Type B pancreatic cell (in vitro differentiated cells): ENCODE results near the gene PKIG. TPM values are rescaled to one million over a fixed set of nuclear protein-coding genes. Genes with fewer than 3 reads are reported as not detected.

Source experiments
- DNase-seq: peaks from one replicate; pipeline ENCODE4 v3.0.0; 2021; ENCODE audit warnings: mixed read lengths; ENCODE audit not compliant: unreplicated experiment; ENCODE audit errors: extremely low spot score
- H3K27ac Mint-ChIP-seq: 2 replicates; pipeline ENCODE4 v1.8.0; 2021; ENCODE audit warnings: mild to moderate bottlenecking, mixed read lengths
- H3K27me3 Mint-ChIP-seq: 2 replicates; pipeline ENCODE4 v1.8.0; 2021; ENCODE audit warnings: mixed read lengths
- H3K36me3 Mint-ChIP-seq: 2 replicates; pipeline ENCODE4 v1.8.0; 2021; ENCODE audit warnings: mixed read lengths
- H3K4me1 Mint-ChIP-seq: one replicate; pipeline ENCODE4 v1.8.0; 2021; ENCODE audit warnings: mixed read lengths; ENCODE audit not compliant: unreplicated experiment
- H3K4me3 Mint-ChIP-seq: 2 replicates; pipeline ENCODE4 v1.8.0; 2021; ENCODE audit warnings: mild to moderate bottlenecking, mixed read lengths
- H3K9me3 Mint-ChIP-seq: 2 replicates; pipeline ENCODE4 v1.8.0; 2021; ENCODE audit warnings: mixed read lengths
- total RNA-seq: library from RNA; stranded (reverse); gene quantifications from 2 replicates; pipeline ENCODE4 v1.2.1, GENCODE V29; 2021; ENCODE audit warnings: low replicate concordance
- TF ChIP-seq, protein P1 (sequence below): fragments of 200-600 bp; sonication (generic); conservative IDR thresholded peaks from 2 replicates; pipeline ENCODE4 v1.5.0; 2021; ENCODE audit warnings: antibody characterized with exemption, mild to moderate bottlenecking

Gene PKIG
- total RNA-seq, 1 donor from 2014 or later: 24.3 TPM

DNA sequence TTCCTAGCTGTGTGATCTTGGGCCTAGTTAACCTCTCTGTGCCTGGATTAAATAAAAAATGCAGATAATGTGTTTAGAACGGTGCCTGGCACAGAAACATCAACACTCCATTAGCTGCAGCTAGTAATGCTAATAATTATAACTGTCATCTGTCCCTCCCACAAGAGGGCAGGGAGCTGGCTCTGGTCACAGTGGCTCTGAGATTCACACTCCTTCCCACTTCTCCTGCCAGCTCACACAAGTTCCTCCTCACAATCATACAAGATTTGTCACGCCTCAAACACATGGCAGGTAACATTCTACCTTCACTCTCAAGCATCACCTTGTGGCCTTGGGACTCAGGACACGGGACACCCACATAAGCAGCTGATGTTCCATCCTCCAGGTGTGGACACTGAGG lies 66.7 kb downstream of the PKIG start:
- TF ChIP-seq, protein P1, sequence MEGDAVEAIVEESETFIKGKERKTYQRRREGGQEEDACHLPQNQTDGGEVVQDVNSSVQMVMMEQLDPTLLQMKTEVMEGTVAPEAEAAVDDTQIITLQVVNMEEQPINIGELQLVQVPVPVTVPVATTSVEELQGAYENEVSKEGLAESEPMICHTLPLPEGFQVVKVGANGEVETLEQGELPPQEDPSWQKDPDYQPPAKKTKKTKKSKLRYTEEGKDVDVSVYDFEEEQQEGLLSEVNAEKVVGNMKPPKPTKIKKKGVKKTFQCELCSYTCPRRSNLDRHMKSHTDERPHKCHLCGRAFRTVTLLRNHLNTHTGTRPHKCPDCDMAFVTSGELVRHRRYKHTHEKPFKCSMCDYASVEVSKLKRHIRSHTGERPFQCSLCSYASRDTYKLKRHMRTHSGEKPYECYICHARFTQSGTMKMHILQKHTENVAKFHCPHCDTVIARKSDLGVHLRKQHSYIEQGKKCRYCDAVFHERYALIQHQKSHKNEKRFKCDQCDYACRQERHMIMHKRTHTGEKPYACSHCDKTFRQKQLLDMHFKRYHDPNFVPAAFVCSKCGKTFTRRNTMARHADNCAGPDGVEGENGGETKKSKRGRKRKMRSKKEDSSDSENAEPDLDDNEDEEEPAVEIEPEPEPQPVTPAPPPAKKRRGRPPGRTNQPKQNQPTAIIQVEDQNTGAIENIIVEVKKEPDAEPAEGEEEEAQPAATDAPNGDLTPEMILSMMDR: no peak
- peaks cover 17% of the 10 kb centered on the region for H3K27me3 Mint-ChIP-seq
- H3K4me3 Mint-ChIP-seq: peak overlapping the region; percentile 45
- no peaks in the 10 kb centered on the region for H3K9me3 Mint-ChIP-seq
- H3K27ac Mint-ChIP-seq: no peak overlapping the region
- no peak for DNase-seq
- peaks cover 17% of the 10 kb centered on the region for H3K4me1 Mint-ChIP-seq
- H3K36me3 Mint-ChIP-seq: no peaks in the 10 kb centered on the region

DNA sequence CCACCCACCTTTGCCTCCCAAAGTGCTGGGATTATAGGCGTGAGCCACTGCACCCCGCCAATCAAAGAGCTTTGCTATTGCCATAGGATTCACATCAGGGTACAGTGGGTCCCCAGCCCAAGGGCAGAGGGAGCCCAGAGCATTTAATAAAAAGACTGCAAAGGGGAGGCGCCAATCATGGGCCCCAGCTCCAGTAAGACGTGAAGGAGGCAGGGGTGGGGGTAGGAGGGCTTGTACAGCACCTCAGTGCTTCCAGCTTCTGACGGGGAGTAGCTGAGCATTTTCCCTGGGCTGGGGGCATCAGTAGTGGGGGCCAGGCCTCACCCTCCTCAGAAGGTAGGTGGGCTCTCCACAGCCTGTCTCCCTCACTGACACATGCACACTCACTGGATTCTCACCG lies 67.6 kb downstream of the PKIG start:
- H3K4me1 Mint-ChIP-seq: peaks cover 15% of the 10 kb centered on the region
- TF ChIP-seq, protein P1: no peak

DNA sequence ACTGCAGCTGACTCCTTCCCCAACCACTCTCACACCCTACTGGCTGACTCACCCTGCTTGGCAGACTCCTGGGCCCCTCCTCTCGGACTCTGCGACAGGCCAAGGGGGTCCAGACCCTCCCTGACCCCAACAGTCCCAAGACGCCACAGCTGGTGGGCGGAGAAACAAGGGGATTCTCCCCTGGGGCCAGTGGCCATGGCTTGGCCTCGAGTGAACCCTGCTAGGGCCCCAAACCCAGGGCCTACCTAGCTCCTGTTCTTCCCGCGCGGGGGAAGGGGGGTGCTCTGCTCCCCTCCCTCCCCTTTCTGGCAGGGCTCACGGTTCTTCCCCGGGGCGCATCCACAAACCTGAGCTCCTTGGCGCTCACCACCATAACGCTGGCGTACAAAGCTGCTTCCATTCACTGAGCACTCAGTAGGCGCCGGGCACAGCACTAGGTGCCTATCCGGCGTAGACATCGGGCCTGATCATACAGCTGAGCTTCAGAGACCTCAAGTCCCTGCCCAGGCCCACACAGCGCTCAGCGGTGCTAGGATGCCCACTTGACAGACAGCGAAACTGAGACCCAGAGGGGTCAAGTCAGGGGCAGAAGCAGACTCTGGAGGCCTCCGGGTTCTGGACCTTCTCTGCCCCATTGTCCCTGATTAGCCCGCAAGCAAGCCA lies 68.5 kb downstream of the PKIG start:
- no peak for DNase-seq
- Mint-ChIP-seq H3K27me3 (peaks cover 29% of the 10 kb centered on the region), H3K27ac (no peak overlapping the region), H3K9me3 (no peaks in the 10 kb centered on the region), H3K4me3 (peak overlapping the region; percentile 61), H3K4me1 (peaks cover 13% of the 10 kb centered on the region), H3K36me3 (no peaks in the 10 kb centered on the region)
- TF ChIP-seq, protein P1: no peak

More for the DNA sequence above, 67.6 kb downstream of the PKIG start:
- Mint-ChIP-seq H3K27ac (no peak overlapping the region), H3K9me3 (no peaks in the 10 kb centered on the region), H3K4me3 (peak overlapping the region; percentile 63), H3K27me3 (peaks cover 20% of the 10 kb centered on the region), H3K36me3 (no peaks in the 10 kb centered on the region)
- no peak for DNase-seq

DNA sequence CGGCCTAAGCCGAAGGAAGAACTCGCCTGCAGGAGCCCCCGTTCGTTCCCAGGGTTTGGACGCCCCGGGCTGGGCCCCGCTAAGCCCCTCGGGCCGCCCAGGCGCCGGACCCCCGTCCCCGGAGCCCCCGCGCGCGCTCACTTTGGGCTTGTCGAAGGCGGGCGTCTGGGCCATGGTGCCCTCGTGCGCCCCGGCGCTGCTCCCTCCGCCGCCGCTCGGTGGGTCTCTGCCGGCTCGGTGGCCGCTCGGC lies 69.0 kb downstream of the PKIG start:
- no peaks in the 10 kb centered on the region for H3K36me3 Mint-ChIP-seq
- no peaks in the 10 kb centered on the region for H3K9me3 Mint-ChIP-seq
- no peak for DNase-seq
- H3K4me3 Mint-ChIP-seq: peak overlapping the region; percentile 86
- H3K4me1 Mint-ChIP-seq: peaks cover 8% of the 10 kb centered on the region
- H3K27me3 Mint-ChIP-seq: peaks cover 32% of the 10 kb centered on the region
- H3K27ac Mint-ChIP-seq: no peak overlapping the region
- TF ChIP-seq, protein P1: no peak

GRCh38 chr20:44651684-44652423 lies 69.5 kb downstream of the PKIG start, which contains the start of gene ADA:
TSS of gene ADA (minus strand) at chr20:44651699. CDS start at chr20:44651607, 92 bp downstream.
- no peak for DNase-seq
- H3K27ac Mint-ChIP-seq: peak within 1 kb of the TSS; percentile 1
- peaks cover 35% of the 10 kb centered on the region for H3K27me3 Mint-ChIP-seq
- no peaks in the 10 kb centered on the region for H3K9me3 Mint-ChIP-seq
- TF ChIP-seq, protein P1: peak; percentile 38
- no peaks in the 10 kb centered on the region for H3K36me3 Mint-ChIP-seq
- H3K4me1 Mint-ChIP-seq: peaks cover 5% of the 10 kb centered on the region
- peak within 1 kb of the TSS; percentile 86 for H3K4me3 Mint-ChIP-seq
